ENCODE measurements around the gene FGD3.

Gene FGD3

GRCh38 chr9:93035106-93035660 lies 87.9 kb downstream of the FGD3 start:
- no peak for DNase-seq

GRCh38 chr9:93035821-93036351 lies 88.6 kb downstream of the FGD3 start:
- no peak for DNase-seq

- DNase-seq: no peak
These were observed 89.7 kb downstream of the FGD3 start for GRCh38 chr9:93036887-93037475.

- DNase-seq: no peak
These were observed 90.2 kb downstream of the FGD3 start for GRCh38 chr9:93037476-93037971.

- DNase-seq: no peak
These were observed 91.6 kb downstream of the FGD3 start for GRCh38 chr9:93038918-93039317.

- DNase-seq: no peak
These were observed 92.1 kb downstream of the FGD3 start for GRCh38 chr9:93039456-93039855.

- no peak for DNase-seq
These were observed 92.7 kb downstream of the FGD3 start for GRCh38 chr9:93039976-93040375.

GRCh38 chr9:93040409-93040808 lies 93.1 kb downstream of the FGD3 start:
- DNase-seq: no peak

- DNase-seq: no peak
These were observed 93.9 kb downstream of the FGD3 start for GRCh38 chr9:93041108-93041802.

- DNase-seq: no peak
These were observed 95.8 kb downstream of the FGD3 start for GRCh38 chr9:93043122-93043521.

GRCh38 chr9:93045521-93045920 lies 98.2 kb downstream of the FGD3 start:
- no peak for DNase-seq

- no peak for DNase-seq
These were observed 101.5 kb downstream of the FGD3 start for GRCh38 chr9:93048566-93049448.

GRCh38 chr9:93049491-93049890 lies 102.2 kb downstream of the FGD3 start:
- DNase-seq: no peak

GRCh38 chr9:93050231-93050630 lies 102.9 kb downstream of the FGD3 start:
- DNase-seq: no peak

- DNase-seq: no peak
These were observed 104.4 kb downstream of the FGD3 start for GRCh38 chr9:93051680-93052089.

- DNase-seq: no peak
These were observed 105.6 kb downstream of the FGD3 start for GRCh38 chr9:93052791-93053540.

GRCh38 chr9:93053781-93054331 lies 106.5 kb downstream of the FGD3 start:
- DNase-seq: no peak

- DNase-seq: no peak
These were observed 107.7 kb downstream of the FGD3 start for GRCh38 chr9:93054758-93055704.

- no peak for DNase-seq
These were observed 109.8 kb downstream of the FGD3 start for GRCh38 chr9:93057042-93057702.

- no peak for DNase-seq
These were observed 110.5 kb downstream of the FGD3 start for GRCh38 chr9:93057703-93058354.
